Measurements from ENCODE around the gene ADAM10. TPM values are rescaled to one million over a fixed set of nuclear protein-coding genes. Genes with fewer than 3 reads are reported as not detected.
"Not testable (repeated sequence)": the region's sequence is repeated elsewhere in the genome, so short reads cannot be mapped to it uniquely, and the experiment has no call there.

ADAM10 gene
- total RNA-seq, 1 donor from 2014 or later, result 87.7 TPM

GRCh38 chr15:58604455-58604923 lies 145.0 kb downstream of the ADAM10 start:
- Mint-ChIP-seq H3K27me3 (no peaks in the 10 kb centered on the region), H3K9me3 (no peaks in the 10 kb centered on the region), H3K4me3 (no peak overlapping the region), H3K36me3 (ENCODE audit: low read depth) (peaks cover 57% of the 10 kb centered on the region), H3K27ac (no peak overlapping the region), H3K4me1 (peaks cover 4% of the 10 kb centered on the region)
- no peak for DNase-seq
- intact Hi-C loops (cut with micrococcal nuclease), result no loop called here
- POLR2A ChIA-PET, result no interaction called here
- CTCF ChIA-PET, result no interaction called here
- no peak for ATAC-seq (ENCODE audit: low read depth)
- no peak for TF ChIP-seq CTCF (IDR thresholded peaks at IDR 0.05)

GRCh38 chr15:58603927-58604326 lies 145.6 kb downstream of the ADAM10 start:
- H3K4me3 Mint-ChIP-seq; intact Hi-C loops (cut with micrococcal nuclease); H3K27ac Mint-ChIP-seq; H3K9me3 Mint-ChIP-seq; CTCF ChIA-PET; ATAC-seq (ENCODE audit: low read depth); DNase-seq; H3K4me1 Mint-ChIP-seq; H3K27me3 Mint-ChIP-seq; POLR2A ChIA-PET: not testable (repeated sequence)
- peaks cover 55% of the 10 kb centered on the region for H3K36me3 Mint-ChIP-seq (ENCODE audit: low read depth)

- CTCF ChIA-PET, result no interaction called here
- Mint-ChIP-seq H3K36me3 (ENCODE audit: low read depth) (peaks cover 51% of the 10 kb centered on the region), H3K9me3 (no peaks in the 10 kb centered on the region), H3K27ac (no peak overlapping the region), H3K4me1 (no peaks in the 10 kb centered on the region), H3K4me3 (no peak overlapping the region), H3K27me3 (no peaks in the 10 kb centered on the region)
- intact Hi-C loops (cut with micrococcal nuclease), result no loop called here
- DNase-seq (no peak), ATAC-seq (ENCODE audit: low read depth) (no peak)
- POLR2A ChIA-PET, result no interaction called here
- no peak for TF ChIP-seq CTCF (IDR thresholded peaks at IDR 0.05)
Observed at GRCh38 chr15:58602823-58603222, 146.7 kb downstream of the ADAM10 start.

- Mint-ChIP-seq H3K27me3 (no peaks in the 10 kb centered on the region), H3K4me1 (no peaks in the 10 kb centered on the region), H3K36me3 (ENCODE audit: low read depth) (peaks cover 58% of the 10 kb centered on the region), H3K4me3 (no peak overlapping the region), H3K27ac (no peak overlapping the region), H3K9me3 (no peaks in the 10 kb centered on the region)
- POLR2A ChIA-PET, result no interaction called here
- no peak for TF ChIP-seq CTCF (IDR thresholded peaks at IDR 0.05)
- ATAC-seq (ENCODE audit: low read depth) (no peak), DNase-seq (no peak)
- intact Hi-C loops (cut with micrococcal nuclease), result no loop called here
- CTCF ChIA-PET, result no interaction called here
Observed at GRCh38 chr15:58598829-58599210, 150.7 kb downstream of the ADAM10 start.

- CTCF ChIA-PET, result no interaction called here
- intact Hi-C loops (cut with micrococcal nuclease), result no loop called here
- POLR2A ChIA-PET, result no interaction called here
- Mint-ChIP-seq H3K36me3 (ENCODE audit: low read depth) (peaks cover 59% of the 10 kb centered on the region), H3K27me3 (no peaks in the 10 kb centered on the region), H3K9me3 (no peaks in the 10 kb centered on the region), H3K4me3 (no peak overlapping the region), H3K27ac (no peak overlapping the region), H3K4me1 (no peaks in the 10 kb centered on the region)
- DNase-seq (no peak), ATAC-seq (ENCODE audit: low read depth) (no peak)
- no peak for TF ChIP-seq CTCF (IDR thresholded peaks at IDR 0.05)
Observed at GRCh38 chr15:58597943-58598828, 151.3 kb downstream of the ADAM10 start.
